HG02870 (cell line): ENCODE measurements around the gene IFNA7.
A peak's percentile ranks its signal among the peaks of the same experiment; 100 is the strongest.
"Not testable (repeated sequence)": the region's sequence is repeated elsewhere in the genome, so short reads cannot be mapped to it uniquely, and the experiment has no call there.

Experiments
- ATAC-seq: cut with Tn5 transposase; IDR thresholded peaks from one replicate; pipeline ENCODE4 v1.9.1; 2021; ENCODE audit warnings: mild to moderate bottlenecking, moderate library complexity; ENCODE audit not compliant: unreplicated experiment

IFNA7 gene

DNA sequence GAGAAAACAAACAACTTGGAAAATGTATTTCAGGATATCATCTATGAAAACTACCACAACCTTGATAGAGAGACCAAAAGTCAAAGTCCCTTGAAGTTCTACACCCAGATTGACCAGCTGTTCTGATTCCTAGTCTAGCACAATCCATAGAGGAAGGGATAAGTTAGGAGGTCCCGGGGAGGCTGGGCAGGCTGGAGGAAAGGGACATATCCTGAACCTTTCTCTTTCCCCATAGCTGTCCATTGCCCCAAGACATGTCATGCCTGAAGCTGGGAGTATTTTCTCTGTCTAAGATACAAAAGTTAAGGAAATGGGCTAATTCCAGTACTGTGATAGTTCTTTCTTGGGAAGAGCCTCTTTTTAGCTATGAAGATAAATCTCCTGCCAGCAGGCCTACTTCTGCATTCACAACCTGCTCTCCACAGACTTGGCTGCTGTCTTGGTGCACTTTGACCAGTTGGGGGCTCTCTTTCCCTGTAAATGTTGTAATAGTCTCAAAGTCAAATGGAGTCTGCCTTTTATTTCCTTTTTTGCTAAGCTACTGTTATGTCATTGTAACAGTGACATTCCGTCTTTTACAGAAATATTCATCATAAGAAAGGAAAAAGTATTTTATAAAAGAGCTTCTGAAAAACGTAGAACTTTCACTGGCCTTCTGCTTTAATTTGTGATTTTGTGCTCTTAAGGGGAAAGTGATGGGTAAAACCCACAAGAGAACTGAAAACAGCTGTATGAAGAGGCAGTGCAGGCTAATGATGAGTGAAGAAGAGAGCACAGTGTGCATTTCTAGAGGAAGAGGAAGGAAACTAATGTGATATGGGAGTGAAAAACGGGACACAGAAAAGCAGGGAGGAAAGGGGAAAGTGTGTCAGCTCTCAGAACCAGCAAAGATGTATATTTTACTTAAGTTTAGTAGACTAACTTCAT lies 18.9 kb downstream of the IFNA7 start:
- peak; percentile 95 for ATAC-seq

DNA sequence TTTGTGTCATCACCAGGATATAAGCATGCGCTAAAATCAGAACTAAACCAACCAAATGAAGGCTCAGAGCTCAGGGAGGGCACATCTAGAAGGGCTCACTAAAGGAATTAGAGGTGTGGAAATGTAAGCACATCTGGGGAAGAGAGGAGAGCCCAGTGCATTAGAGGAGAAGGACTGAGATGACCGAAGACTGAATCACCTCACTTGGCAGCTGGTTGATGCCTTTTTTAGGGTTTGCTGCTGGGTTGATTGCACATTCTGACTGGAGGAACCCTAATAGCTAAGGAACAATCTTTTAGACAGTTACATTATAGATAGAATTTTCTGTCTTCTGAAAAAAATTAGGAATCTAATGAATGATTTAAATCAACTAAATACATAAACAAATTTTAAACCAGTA lies 27.3 kb downstream of the IFNA7 start:
- ATAC-seq = no peak

DNA sequence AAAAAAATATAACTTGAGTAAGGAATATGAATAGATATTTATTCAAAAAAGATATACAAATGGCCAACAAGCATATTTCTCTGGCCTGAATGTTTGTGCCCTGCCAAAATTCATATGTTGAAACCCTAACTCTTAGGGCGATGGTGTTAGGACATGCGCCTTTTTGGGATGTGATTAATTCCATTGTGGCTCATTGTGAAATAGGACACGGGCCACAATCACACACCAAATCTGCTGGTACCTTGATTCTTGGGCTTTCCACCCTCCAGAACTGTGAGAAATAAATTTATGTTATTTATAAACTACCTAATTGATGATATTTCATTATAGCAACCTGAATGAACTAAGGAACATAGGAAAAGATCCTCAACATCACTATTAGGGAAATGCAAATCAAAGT lies 29.8 kb downstream of the IFNA7 start:
- no peak for ATAC-seq

DNA sequence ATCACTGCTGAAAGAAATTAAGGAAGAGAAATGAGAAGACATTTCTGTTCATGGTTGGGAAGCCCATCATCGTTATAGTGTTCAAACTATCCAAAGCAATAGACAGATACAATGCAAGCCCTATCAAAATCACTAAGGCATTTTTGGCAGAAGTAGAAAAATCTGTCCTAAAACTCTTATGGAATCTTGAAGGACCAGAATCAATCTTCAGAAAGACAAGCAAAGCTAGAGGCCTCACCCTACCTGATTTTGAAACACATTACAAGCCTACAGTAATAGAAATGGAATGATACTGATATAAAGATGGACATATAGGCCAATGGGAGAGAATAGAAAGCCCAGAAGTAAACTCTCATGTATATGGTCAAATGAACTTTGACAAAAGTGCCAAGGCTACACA lies 30.7 kb downstream of the IFNA7 start:
- ATAC-seq = no peak

DNA sequence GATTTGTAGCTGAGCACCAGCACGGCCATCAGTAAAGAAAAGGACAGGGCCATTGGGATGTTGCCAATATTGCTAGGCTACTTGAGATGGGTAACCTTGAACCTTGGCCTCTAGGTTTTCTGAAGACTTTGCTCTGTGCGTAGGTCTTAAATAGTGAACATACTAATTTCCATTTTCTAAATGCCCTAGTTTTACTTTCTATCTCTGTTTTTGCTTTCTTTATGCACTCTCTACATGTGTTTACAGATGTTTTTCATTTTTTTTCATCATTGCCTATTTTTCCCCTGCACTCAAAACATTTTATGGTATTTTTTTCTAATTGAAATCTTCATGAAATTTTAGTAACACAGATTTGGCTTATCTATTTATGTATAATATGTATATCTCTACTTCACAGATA lies 35.4 kb downstream of the IFNA7 start, which contains the start of gene IFNA21:
TSS of gene IFNA21 (minus strand) at position 101 of the 400 bp plus-strand sequence. CDS start at position 53, 48 bp downstream.
- not testable (repeated sequence) for ATAC-seq

DNA sequence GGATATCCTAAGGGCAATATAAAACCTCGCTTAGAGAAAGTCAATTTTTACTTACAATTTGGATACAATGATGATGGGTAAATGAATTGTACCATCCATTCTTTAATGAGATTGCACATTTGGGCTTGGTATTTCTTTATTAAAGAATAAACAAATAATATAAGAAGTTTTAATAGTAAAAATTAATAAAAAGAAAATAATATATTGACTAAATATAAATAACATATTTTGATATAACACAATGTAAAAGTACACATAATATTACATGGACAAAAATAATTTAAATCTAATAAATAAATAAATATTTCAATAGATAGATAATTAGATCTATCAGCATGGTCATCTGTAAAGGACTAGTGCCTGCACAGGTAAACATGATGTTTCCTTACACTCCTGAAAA lies 36.5 kb downstream of the IFNA7 start:
- no peak for ATAC-seq

DNA sequence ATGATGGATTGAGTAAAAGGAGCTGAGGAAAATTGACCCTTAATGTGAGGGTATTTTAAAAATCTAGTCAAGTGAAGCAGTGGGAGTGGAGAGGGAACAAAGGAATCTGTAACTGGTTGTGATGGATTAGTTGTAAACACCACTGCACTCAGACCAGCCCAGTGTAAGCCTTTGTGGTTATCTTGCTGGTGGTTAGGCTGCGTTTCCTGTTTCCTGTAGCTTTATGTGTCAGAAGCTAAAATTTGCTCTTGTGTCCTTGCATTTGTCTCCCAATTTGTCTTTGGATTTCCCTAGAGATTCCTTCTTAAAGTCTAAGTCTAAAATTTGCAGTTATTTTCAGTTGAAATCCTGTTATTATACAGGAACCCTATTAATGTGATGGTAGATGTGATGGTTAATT lies 41.8 kb downstream of the IFNA7 start:
- peak; percentile 88 for ATAC-seq

DNA sequence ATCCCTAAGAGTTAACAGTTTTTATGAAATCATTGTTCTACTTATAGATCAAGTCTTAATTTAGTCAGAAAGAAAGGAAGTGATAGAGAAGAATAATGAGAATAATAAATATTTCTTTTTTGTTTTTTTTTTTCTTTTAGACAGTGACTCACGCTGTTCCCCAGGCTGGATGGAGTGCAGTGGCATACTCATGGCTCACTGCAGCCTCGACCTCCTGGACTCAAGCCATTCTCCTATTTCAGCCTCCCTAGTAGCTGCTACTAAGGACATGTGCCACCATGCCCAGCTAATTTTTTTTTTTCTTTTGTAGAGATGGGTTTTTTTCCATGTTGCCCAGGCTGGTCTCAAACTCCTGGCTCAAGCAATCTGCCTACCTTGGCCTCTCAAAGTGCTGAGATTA lies 46.5 kb downstream of the IFNA7 start:
- ATAC-seq = no peak

DNA sequence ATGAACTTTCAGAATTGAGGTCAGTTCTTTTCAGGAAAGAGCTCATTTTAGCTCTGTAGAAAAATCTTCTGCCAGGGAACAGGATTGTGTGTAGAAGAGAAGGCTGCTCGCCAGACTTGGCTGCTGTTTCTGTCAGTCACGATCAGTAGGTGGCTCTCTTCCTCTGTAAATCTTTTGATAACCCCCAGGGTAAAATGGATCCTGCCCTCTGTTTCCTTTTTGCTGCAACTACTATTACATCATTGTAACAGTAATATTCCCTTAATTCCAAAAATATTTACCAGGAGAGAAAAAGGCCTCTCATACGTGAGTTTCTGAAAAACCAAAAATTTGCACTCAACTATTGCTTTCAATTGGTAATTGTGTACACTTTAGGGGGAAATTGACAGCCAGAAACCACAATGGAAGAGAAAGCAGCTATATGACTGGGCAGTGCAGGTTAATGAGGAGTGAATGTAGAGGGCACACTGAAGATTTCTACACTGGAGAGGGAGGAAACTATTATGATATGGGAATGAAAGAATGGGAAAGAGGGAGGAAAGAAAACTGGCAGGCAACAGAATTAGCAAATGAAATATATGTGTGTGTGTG lies 47.9 kb downstream of the IFNA7 start:
- ATAC-seq = peak; percentile 68

DNA sequence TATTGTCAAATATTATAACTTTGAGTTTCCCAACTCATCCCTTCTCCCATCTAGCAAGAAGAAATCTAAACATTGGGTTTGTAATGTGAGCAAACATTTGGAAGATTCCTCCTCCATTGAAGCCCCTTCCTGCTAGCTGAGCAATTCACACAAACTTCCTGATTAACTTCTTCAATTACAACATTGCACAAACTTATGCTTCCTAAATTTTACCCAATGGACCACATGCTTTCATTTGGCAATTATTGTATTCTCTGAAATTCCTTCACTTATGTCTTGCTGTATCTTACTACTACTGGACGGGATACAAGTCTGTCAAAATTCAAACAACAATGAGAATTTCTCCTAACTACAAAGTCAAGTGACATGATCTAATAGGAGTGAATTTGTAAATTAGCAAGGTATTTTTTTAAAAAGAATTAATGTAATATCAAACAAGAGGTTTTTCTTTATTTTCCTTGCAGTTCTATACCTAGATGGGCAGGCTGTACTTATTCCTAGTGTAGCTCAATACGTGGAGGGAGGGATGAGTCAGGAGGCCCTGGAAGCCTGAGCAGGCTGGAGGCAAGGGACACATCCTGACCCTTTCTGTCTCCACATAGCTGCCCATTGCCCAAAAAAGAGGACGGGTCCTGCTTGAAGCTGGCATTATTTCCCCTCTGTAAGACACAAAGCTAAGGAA lies 48.5 kb downstream of the IFNA7 start:
- ATAC-seq = peak; percentile 14
